Measurements from ENCODE around the gene POLR2C. TPM values are rescaled to one million over a fixed set of nuclear protein-coding genes. Genes with fewer than 3 reads are reported as not detected.

Gene POLR2C
- polyA plus RNA-seq, 4 donors: 80.0 to 87.7 (median 84.5) TPM

DNA sequence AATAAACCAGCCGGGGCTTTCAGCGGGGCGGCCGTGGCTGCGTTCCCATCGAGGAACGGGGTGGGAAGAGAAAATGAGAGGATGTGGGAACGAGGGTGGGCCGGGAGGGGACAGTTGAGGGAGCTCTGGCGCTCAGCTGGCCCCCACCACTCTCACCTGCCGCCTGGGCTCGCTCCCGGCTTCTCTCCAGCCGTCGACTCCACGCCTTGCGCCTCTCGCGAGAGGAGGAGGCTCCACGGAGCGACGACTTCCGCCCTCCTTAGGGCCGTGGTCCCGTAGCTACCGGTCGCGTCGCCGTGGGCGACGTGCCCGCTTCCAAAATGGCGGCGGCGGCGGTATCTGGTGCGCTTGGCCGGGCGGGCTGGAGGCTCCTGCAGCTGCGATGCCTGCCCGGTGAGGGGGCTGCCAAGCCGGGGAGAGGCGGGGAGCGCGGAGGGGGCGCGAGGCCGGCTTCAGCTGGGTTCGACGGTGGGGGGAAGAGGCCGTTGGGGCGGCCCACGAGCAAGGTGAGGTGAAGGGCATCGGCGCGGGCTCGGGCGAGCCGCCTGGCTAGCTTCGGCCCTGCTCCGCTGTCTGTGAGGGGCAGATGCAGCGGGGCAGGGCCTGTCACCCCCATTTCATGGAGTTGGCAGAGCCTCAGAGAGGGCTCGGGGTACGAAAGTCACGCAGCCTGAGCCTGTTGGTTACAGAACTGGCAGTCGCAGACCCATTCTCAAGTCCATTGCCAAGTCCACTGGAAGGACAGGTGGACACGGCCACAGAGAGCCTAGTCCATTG is 15.1 kb upstream of the POLR2C start, which contains the start of the genes CIAPIN1 and COQ9:
TSS of gene CIAPIN1 (minus strand) at position 200 of the 777 bp plus-strand sequence. CDS start 6,457 bp downstream, outside the sequence.
TSS of gene COQ9 (plus strand) at position 294 of the 777 bp plus-strand sequence. CDS start at position 321, 27 bp downstream.
- DNase-seq (ENCODE audit: low read depth in 4 of 4, low spot score in 3 of 4): peak; percentile 86 to 92 (median 88)

DNA sequence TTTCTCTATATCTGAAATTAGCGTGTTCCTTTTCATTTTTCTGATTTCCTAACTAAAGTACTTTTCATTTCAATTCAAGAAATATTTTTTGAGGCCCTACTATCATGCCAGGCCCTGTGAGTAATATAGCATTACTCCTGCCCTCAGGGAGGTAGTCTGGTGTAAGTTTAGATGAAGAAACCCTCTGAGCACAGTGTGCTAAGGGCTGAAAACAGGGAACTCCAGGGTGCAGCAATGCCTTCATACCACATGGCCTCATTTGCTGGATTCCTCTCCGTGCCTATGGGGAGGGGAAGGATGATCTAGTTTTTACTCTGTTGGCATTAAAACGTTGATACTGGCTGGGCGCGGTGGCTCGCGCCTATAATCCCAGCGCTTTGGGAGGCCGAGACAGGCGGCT is 10.5 kb upstream of the POLR2C start:
- DNase-seq (ENCODE audit: low read depth in 4 of 4, low spot score in 3 of 4): no peak

DNA sequence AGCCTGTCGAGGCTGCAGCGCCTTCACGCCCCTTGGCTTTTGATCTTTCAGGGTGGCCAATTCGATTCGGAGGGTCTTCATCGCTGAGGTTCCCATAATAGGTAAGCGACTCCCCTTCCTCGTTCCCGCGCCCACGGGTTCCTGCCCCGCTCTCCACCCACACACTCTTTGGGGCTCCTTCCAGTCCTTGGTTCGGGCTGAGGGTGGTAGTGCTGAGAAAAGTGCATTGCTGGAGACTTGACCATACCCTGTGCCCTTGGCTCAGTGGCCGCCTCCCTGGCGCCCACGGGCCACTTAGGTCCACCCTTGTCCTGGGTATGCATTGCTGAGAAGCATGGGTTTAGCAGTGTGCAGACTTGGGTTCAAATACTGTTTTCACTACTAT is 491 bp downstream of the POLR2C start:
- no peak for DNase-seq (ENCODE audit: low read depth in 4 of 4, low spot score in 3 of 4)

DNA sequence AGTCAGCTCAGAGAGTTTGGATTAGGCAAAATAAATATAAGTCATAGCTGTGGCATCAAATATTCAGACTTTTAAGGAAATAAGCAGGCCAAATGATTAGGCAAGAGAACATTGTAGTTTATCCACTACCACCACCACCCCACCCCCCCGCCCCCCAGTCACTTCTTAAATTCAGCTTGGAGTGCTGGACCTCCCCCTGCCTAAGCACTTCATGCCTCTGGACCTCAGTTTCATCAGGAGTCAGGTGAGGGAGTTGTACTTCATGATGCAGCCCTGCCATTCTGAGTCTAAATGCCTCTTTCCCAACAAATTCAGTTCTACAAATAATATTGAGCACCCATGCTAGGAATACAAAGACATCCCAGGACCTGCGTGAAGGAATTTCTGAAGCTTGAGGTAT is 2.0 kb downstream of the POLR2C start:
- DNase-seq (ENCODE audit: low read depth in 4 of 4, low spot score in 3 of 4): no peak

DNA sequence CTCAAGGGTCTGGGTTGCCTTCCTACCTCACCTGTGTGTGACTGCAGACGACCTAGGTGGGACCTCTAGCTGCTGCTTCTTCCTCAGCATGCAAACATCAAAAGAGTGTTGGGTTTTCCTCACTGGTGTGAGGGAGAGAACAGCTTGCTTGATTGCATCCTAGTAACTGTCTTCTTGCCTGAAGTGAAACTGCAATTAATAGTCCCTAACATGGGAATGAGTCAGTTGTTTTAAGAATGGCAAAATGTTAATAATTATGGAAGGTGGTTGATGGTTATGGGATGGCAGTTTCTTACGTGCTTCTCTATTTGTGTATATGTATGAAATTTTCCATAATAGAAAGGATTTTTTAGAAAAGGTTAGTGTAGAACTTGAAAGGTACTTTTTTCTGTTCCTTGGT is 5.9 kb downstream of the POLR2C start:
- DNase-seq (ENCODE audit: low read depth in 4 of 4, low spot score in 3 of 4): no peak

DNA sequence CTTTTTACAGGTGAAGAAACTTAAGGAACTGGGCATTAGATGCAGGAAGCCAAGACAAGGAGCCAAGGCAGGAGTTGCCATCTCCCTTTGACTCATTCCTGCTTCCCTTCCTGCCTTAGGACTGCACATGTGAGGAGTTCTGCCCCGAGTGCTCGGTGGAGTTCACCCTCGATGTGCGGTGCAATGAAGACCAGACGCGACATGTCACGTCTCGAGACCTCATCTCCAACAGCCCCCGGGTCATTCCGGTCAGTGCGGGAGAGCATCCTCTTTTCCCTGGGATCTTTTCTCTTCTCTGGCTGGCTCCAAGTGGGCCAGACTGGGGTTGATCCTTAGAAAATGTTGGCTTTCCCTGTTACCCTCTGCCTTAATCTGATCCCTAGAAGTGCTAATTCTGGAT is 6.6 kb downstream of the POLR2C start:
- no peak for DNase-seq (ENCODE audit: low read depth in 4 of 4, low spot score in 3 of 4)

DNA sequence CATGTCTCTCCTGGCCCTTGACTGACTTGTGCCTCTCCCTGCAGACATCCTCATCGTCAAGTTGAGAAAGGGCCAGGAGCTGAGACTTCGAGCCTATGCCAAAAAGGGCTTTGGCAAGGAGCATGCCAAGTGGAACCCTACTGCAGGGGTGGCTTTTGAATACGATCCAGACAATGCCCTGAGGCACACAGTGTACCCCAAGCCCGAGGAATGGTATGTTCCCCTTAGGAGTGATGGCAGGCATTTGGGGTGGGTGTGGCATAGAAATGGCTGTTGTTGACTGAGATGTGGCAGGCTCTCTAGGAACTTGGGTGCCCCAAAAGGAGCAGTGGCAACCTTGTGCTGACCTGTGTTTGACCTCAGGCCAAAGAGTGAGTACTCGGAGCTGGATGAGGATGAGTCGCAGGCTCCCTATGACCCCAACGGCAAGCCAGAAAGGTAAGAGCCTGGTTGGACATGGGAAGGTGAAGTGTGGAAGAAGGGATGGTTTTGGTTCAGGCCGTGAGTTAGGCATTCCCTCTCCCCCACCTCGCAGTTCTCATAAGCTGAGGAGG is 7.5 kb downstream of the POLR2C start:
- no peak for DNase-seq (ENCODE audit: low read depth in 4 of 4, low spot score in 3 of 4)

DNA sequence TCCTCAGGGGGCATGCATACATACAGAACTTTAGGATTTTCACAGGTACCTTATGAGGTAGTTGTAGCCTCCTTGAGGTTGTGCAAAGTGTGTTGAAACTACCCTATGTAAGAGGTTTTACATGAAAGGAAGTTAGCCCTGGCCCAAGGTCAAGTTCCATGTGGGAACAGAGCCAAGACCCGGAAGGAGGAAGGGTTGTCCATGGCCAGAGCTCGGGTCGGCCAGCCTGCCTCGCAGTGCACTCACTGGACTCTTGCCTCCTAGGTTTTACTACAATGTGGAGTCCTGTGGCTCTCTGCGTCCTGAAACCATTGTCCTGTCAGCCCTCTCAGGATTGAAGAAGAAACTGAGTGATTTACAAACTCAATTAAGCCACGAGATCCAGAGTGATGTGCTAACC is 8.2 kb downstream of the POLR2C start:
- no peak for DNase-seq (ENCODE audit: low read depth in 4 of 4, low spot score in 3 of 4)

DNA sequence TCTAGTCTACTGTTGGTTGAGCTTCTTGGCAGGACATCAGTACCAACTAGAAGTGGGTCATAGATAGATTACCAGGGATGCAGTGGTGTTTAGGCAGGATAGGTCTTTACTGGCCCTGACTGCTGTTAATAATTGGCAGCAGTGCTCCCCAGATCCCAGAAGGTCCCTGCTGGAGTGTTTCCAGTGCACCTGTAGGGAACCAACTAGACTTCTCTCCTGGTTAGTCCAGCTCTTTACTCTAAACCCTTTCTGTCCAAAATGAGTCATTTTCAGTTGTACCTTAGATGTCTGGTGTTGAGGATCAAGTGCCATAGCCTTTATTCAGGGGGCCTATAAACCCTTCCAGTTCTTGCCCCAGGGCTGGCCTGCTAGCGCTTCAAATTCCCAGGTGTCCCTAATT is 8.7 kb downstream of the POLR2C start:
- DNase-seq (ENCODE audit: low read depth in 4 of 4, low spot score in 3 of 4): no peak

DNA sequence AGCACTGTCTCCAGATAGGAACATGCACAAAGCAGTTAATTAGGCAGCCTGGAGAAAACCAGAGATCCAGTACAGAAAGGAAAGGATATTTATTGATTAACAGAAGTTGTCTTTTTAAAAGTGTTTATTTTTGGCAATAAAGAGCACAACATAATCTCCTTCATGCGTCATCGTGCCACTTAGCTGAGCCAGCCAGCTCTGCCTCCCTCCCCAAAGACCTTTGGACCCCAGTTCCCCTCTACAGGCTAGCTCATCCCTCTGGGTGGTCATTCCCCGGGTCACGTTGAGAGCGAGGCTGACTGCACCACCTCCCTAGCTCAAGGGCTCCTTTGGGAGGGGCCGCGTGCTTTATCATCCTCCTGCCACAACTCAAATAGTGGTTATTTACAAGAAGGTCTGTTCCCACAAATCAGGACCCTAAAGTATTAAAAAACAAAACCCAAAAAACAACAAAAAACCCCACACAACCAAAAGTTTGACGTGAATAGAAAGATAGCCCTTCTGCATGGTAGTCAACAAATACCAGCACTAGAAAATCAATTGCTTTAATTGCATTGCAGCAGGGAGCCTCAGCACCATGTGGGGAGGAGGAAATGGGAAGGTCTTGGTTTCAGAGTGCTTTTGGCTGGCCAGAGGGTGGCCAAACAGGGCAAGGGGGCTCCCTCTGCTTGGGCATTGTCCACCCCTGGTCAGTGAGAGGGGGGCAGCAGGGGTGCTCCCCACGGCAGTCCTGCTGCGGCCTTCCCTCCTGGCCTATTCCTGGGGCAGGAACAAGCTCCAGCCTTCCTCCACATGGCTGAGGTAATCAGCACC is 9.6 kb downstream of the POLR2C start:
- no peak for DNase-seq (ENCODE audit: low read depth in 4 of 4, low spot score in 3 of 4)

DNA sequence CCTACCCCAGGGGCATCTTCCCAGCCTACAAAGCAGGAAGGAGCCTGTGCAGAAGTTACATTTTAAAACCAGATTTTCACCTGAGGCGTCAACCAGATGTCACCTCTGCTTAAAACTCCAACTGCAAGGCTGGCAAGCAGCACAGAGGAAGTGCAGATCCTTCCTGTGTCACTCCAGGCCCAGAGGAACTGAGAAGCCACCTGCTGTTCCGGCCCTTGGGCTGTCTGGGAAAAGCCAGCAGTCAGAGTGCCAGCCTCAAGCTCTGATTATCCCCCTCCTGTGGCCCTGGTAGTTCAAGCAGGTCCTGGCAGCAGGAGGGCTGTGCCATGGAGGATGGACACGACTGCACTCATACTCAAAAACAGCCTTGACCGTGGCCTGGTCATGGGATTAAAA is 10.2 kb downstream of the POLR2C start:
- no peak for DNase-seq (ENCODE audit: low read depth in 4 of 4, low spot score in 3 of 4)

DNA sequence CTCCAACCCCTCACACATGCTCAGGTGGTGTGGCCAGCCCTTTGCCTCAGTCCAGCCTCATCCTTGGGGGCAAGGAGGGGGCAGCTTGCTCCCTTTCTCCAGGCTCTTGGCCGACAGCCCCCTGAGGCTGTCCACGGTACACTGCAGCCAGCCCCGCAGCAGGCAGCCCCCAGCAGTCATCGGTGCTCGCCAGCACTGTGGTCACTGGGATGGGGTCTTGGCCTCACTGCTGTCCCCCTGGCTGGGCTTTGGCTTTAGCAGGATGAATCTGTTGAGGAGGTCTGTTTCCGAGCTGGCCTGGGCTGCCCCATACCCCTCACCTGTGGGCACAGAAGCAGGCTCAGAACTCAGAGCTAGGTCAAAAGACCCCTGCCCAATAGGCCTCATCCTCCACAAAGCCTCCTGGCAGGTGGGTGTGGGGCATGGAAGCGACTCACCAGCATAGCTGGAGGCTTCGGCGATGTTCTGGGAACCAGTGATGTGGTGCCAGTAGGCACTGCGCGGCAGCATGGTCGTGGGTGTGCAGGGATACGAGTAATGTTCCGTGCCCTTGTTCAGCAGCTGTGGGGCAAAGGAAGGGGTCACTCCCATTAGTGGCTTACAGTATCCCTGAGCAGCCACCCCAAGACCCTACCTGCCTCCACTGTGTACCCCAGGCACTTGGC is 10.8 kb downstream of the POLR2C start:
- DNase-seq (ENCODE audit: low read depth in 4 of 4, low spot score in 3 of 4): no peak

DNA sequence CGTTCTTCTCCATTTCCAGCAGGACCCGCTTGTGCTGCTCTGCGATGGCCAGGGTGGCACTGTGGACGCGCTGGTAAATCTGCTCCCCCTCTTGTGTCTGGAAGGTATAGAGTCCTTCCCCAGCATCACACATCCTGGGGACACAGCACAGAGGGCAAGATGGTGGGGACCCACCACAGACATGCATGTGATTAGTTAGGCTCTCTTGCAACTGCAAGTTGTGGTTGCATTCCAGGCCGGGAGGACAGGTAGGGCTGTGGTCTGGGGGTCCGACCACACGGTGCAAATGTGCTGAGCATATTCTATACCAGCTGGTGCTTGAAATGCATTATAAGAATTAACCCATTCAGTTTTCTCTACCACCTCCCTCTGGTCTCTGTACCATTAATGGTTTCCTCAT is 11.4 kb downstream of the POLR2C start:
- no peak for DNase-seq (ENCODE audit: low read depth in 4 of 4, low spot score in 3 of 4)

DNA sequence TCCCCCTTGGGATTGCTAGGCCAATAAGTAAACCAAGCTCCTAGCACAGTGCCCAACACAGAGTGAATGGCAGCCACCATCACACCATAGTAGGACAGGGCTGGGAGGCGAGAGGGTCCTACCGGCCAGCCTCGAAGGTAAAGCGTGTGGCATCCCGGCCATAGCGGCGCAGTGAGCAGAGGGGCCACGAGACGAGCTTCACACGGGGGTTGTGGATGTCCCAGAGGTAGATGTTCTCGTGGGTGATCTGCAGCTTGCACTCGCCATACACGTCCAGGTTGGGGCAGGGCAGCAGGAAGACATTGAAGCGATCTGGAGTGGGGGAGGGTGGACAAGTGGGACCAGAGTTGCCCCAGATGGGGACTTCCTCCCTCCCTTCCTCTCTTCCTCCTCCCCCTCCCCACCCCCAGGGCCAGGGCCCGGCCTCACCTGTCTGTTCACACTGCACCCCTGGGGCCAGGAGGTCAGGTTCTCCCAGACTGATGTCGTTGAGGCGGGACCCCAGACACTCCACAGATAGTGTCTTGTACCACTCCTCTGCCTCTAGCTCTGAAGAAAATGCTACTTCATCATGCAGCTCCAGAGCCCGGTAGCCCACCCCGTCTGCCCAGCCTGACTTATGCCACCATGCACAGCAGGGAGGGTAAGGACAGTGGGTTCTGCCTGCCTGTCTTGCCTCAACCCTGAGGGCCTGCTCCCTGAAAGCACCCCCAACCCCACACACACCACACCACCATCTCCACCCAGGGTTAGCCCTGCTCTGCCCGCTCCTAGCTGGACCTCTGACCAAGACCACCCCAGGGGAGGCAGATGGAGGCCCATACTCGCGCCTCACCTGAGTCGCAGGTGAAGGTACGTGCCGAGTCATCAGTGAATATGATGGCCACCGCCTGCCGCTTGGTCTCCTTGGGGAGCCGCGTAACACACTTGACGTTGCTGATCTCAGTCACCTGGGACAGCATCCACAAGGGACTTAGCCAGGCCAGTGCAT is 12.5 kb downstream of the POLR2C start:
- DNase-seq (ENCODE audit: low read depth in 4 of 4, low spot score in 3 of 4): no peak

DNA sequence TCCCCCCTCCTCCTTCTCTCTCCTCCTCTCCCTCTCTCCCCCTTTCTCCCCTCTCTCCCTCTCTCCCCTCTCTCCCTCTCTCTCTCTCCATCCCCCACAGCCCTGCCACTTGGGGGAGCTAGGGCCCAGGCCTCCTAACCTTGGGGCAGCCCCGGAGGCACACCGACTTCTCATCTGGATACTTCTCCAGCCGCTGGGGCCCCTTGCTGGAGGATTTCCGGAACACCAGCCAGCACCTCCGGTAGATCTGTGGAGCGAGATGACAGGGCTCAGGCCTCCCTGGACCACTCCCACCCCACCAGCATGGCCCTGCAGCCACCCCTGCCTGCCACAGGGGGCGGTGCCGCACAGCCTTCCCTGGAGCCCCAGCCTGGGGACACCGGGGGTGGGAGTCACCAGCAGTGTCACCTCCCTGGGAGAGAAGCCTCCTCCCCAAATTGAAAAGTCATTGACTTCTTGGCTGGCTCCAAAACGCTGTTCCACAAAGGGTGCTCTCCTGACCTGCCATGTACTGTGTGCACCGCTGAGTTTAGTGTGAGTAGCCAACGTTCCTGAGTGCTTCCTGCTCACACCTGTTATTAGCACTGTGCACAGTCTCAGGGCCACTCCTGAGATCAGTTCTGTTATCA is 13.3 kb downstream of the POLR2C start:
- no peak for DNase-seq (ENCODE audit: low read depth in 4 of 4, low spot score in 3 of 4)

DNA sequence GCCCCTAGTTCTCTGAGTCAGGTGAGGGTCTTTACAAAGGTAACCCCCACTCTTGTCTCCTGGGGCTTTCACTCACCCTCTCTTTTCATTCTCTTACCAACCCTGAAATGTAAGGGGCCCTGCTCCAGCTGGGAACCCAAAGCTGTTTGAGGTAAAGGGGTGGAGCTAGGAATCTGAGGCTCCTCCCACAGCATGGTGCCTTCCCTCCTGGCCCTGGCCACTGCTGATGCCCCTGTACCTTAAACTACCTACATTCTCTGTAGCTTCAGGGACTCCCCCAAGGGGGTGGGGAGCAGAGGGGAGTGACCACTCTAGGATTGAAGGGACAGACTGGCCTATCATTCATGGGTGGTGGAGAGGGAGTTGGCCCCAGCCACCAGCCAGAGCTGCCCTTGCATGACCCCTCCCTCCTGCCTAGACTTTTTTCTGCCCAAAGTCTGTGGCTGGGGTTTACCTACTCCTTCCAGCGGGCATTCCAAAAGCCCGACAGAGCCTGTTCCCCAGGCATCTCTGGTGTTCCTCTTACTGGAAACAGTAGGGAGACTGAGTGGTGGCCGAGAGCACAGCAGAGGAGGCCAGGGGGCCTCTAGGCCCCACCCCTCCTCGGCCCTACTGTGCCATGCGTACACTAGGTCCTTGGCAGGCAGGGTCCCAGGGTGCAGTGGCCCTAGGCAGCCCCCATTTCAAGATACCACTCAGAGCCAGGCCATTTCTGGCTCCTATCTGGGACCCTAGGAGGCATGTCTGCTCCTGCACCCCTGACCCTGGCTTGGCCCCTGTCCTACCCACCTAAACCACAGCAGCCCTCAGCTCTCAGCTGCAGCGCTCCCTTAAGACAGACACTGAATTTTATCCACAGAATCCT is 14.3 kb downstream of the POLR2C start:
- no peak for DNase-seq (ENCODE audit: low read depth in 4 of 4, low spot score in 3 of 4)

DNA sequence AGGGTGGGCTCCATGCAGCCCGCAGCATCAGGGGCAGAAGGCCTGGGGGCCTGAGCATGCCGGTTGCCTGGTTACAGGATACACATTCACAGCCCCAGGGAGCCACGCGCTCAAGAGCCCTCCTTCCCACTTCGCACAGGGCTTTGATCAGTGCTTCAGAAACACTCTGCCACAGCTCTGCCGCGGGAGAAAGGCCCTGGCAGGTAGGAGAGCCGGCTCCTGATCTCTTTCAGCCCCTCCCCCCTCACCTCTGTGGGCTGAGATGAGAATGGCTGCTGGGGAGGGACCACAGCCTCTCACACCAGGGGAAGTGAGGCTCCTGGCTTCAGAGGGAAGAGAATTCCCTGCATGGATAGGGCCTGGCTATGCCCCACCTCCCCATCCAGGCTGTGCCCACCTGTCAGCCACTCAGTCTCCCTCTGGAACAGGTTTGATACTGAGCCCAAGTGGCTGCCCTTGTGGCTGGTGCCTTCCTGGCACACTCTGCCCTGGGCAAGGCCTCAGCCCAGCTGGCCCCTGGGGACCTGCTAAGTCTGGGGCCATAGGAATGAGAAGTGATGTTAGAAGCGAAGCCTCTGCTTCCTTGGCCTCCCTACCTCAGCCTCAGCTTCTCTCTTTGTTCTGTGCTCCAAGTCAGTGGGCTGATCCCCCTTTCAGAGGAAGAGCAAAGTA is 15.2 kb downstream of the POLR2C start:
- no peak for DNase-seq (ENCODE audit: low read depth in 4 of 4, low spot score in 3 of 4)
